Stimulated activated naive B cell treated with anti-CD40 and anti-IgM and Interleukin-4, amounts not matched to agents 10 μg/mL and 1 μg/mL and 100 μg/mL, for 72 hours (primary cell): ENCODE data around the gene UNC119.
A peak's percentile ranks its signal among the peaks of the same experiment; 100 is the strongest.

ENCODE experiments used
- ATAC-seq, 2 donors: fragments of 150-1000 bp; cut with Tn5 transposase; replicated peaks; 2 replicates each; pipeline ENCODE4 v1.10.0; 2021; ENCODE audit warnings: moderate library complexity in 1 of 2
- DNase-seq: peaks from one replicate; pipeline ENCODE4 v3.0.0; 2021
- H3K27ac Mint-ChIP-seq: one replicate; pipeline ENCODE4 v1.8.0; 2022; ENCODE audit warnings: mild to moderate bottlenecking, mixed read lengths
- H3K27me3 Mint-ChIP-seq, 2 donors: one replicate each; pipeline ENCODE4 v1.8.0; 2022; ENCODE audit warnings: mixed read lengths in 2 of 2
- H3K36me3 Mint-ChIP-seq, 2 donors: one replicate each; pipeline ENCODE4 v1.8.0; 2022; ENCODE audit warnings: mixed read lengths in 2 of 2, mild to moderate bottlenecking in 1 of 2
- H3K4me1 Mint-ChIP-seq, 2 donors: one replicate each; pipeline ENCODE4 v1.8.0; 2022; ENCODE audit warnings: mixed read lengths in 2 of 2, mild to moderate bottlenecking in 1 of 2
- H3K4me3 Mint-ChIP-seq, 2 donors: one replicate each; pipeline ENCODE4 v1.8.0; 2022; ENCODE audit warnings: mild to moderate bottlenecking in 2 of 2, mixed read lengths in 2 of 2, moderate library complexity in 1 of 2
- H3K9me3 Mint-ChIP-seq, 2 donors: one replicate each; pipeline ENCODE4 v1.8.0; 2022; ENCODE audit warnings: mixed read lengths in 2 of 2, mild to moderate bottlenecking in 1 of 2

The UNC119 gene

GRCh38 chr17:28563475-28563874 lies 11.1 kb upstream of the UNC119 start:
- no peaks in the 10 kb centered on the region for H3K27me3 Mint-ChIP-seq
- H3K36me3 Mint-ChIP-seq: peaks cover 26 to 34% of the 10 kb centered on the region in 2 donors
- peaks cover 0 to 2% of the 10 kb centered on the region in 2 donors for H3K9me3 Mint-ChIP-seq
- no peak for ATAC-seq
- no peak overlapping the region for H3K4me3 Mint-ChIP-seq
- H3K27ac Mint-ChIP-seq: no peak overlapping the region
- H3K4me1 Mint-ChIP-seq: peaks cover 16 to 22% of the 10 kb centered on the region in 2 donors
- no peak for DNase-seq

GRCh38 chr17:28555022-28555421 lies 2.6 kb upstream of the UNC119 start:
- Mint-ChIP-seq H3K9me3 (no peaks in the 10 kb centered on the region), H3K4me3 (no peak overlapping the region), H3K4me1 (peaks cover 35 to 36% of the 10 kb centered on the region in 2 donors), H3K36me3 (peaks cover 48 to 58% of the 10 kb centered on the region in 2 donors), H3K27ac (no peak overlapping the region), H3K27me3 (no peaks in the 10 kb centered on the region)
- DNase-seq (no peak), ATAC-seq (no peak)

GRCh38 chr17:28554565-28554964 lies 2.1 kb upstream of the UNC119 start:
- H3K27ac Mint-ChIP-seq: peak overlapping the region; percentile 57
- ATAC-seq (no peak), DNase-seq (no peak)
- no peak overlapping the region for H3K4me3 Mint-ChIP-seq
- peaks cover 43 to 53% of the 10 kb centered on the region in 2 donors for H3K36me3 Mint-ChIP-seq
- H3K9me3 Mint-ChIP-seq: no peaks in the 10 kb centered on the region
- no peaks in the 10 kb centered on the region for H3K27me3 Mint-ChIP-seq
- peaks cover 38 to 41% of the 10 kb centered on the region in 2 donors for H3K4me1 Mint-ChIP-seq

GRCh38 chr17:28553000-28553505 lies 629 bp upstream of the UNC119 start:
- Mint-ChIP-seq H3K9me3 (no peaks in the 10 kb centered on the region), H3K4me1 (peaks cover 50 to 56% of the 10 kb centered on the region in 2 donors), H3K4me3 (peak overlapping the region; percentile 89 to 99), H3K27ac (peak overlapping the region; percentile 66), H3K27me3 (no peaks in the 10 kb centered on the region), H3K36me3 (peaks cover 37 to 54% of the 10 kb centered on the region in 2 donors)
- DNase-seq (no peak), ATAC-seq (no peak)

GRCh38 chr17:28551421-28552175 lies 826 bp downstream of the UNC119 start:
- Mint-ChIP-seq H3K36me3 (peaks cover 25 to 52% of the 10 kb centered on the region in 2 donors), H3K27ac (peak overlapping the region; percentile 86), H3K4me1 (peaks cover 56 to 64% of the 10 kb centered on the region in 2 donors), H3K4me3 (peak overlapping the region; percentile 89 to 99), H3K27me3 (no peaks in the 10 kb centered on the region), H3K9me3 (no peaks in the 10 kb centered on the region)
- ATAC-seq (no peak), DNase-seq (no peak)

- Mint-ChIP-seq H3K27me3 (no peaks in the 10 kb centered on the region), H3K9me3 (no peaks in the 10 kb centered on the region), H3K27ac (no peak overlapping the region), H3K4me3 (peak overlapping the region in 1 of 2 donors; percentile 99), H3K36me3 (peaks cover 18 to 49% of the 10 kb centered on the region in 2 donors), H3K4me1 (peaks cover 56 to 65% of the 10 kb centered on the region in 2 donors)
- DNase-seq (no peak), ATAC-seq (no peak)
Observed at GRCh38 chr17:28550858-28551257, 1.6 kb downstream of the UNC119 start.

GRCh38 chr17:28549236-28550132 lies 2.9 kb downstream of the UNC119 start:
- no peaks in the 10 kb centered on the region for H3K27me3 Mint-ChIP-seq
- H3K4me3 Mint-ChIP-seq: peak overlapping the region; percentile 18 to 52
- H3K9me3 Mint-ChIP-seq: no peaks in the 10 kb centered on the region
- DNase-seq: peak; percentile 75
- peaks cover 59 to 70% of the 10 kb centered on the region in 2 donors for H3K4me1 Mint-ChIP-seq
- H3K36me3 Mint-ChIP-seq: peaks cover 16 to 49% of the 10 kb centered on the region in 2 donors
- peak overlapping the region; percentile 92 for H3K27ac Mint-ChIP-seq
- peak; percentile 81 for ATAC-seq

GRCh38 chr17:28548417-28549130 lies 3.9 kb downstream of the UNC119 start:
- H3K4me3 Mint-ChIP-seq: peak overlapping the region; percentile 51 to 69

GRCh38 chr17:28547623-28548416 lies 4.6 kb downstream of the UNC119 start:
- Mint-ChIP-seq H3K9me3 (no peaks in the 10 kb centered on the region), H3K4me3 (peak overlapping the region; percentile 51 to 72), H3K27ac (peak overlapping the region; percentile 92), H3K27me3 (no peaks in the 10 kb centered on the region), H3K4me1 (peaks cover 55 to 57% of the 10 kb centered on the region in 2 donors), H3K36me3 (peaks cover 6 to 33% of the 10 kb centered on the region in 2 donors)
- DNase-seq (peak; percentile 59), ATAC-seq (peak; percentile 49 to 55)

More at GRCh38 chr17:28548417-28549130, 3.9 kb downstream of the UNC119 start:
- DNase-seq (no peak), ATAC-seq (no peak)
- H3K36me3 Mint-ChIP-seq: peaks cover 10 to 40% of the 10 kb centered on the region in 2 donors
- peak overlapping the region; percentile 92 for H3K27ac Mint-ChIP-seq
- H3K27me3 Mint-ChIP-seq: no peaks in the 10 kb centered on the region
- no peaks in the 10 kb centered on the region for H3K9me3 Mint-ChIP-seq
- H3K4me1 Mint-ChIP-seq: peaks cover 59 to 65% of the 10 kb centered on the region in 2 donors

GRCh38 chr17:28547096-28547622 lies 5.3 kb downstream of the UNC119 start:
- no peaks in the 10 kb centered on the region for H3K27me3 Mint-ChIP-seq
- peaks cover 52 to 54% of the 10 kb centered on the region in 2 donors for H3K4me1 Mint-ChIP-seq
- ATAC-seq: no peak
- peaks cover 6 to 30% of the 10 kb centered on the region in 2 donors for H3K36me3 Mint-ChIP-seq
- no peaks in the 10 kb centered on the region for H3K9me3 Mint-ChIP-seq
- no peak for DNase-seq
- peak overlapping the region; percentile 92 for H3K27ac Mint-ChIP-seq
- H3K4me3 Mint-ChIP-seq: peak overlapping the region; percentile 51 to 72

GRCh38 chr17:28545787-28546415 lies 6.5 kb downstream of the UNC119 start:
- ATAC-seq (no peak), DNase-seq (no peak)
- Mint-ChIP-seq H3K27me3 (no peaks in the 10 kb centered on the region), H3K9me3 (no peaks in the 10 kb centered on the region), H3K4me3 (no peak overlapping the region), H3K4me1 (peaks cover 42% of the 10 kb centered on the region in 2 donors), H3K36me3 (peaks cover 6 to 27% of the 10 kb centered on the region in 2 donors), H3K27ac (no peak overlapping the region)

- no peaks in the 10 kb centered on the region for H3K27me3 Mint-ChIP-seq
- peaks cover 34% of the 10 kb centered on the region in 2 donors for H3K4me1 Mint-ChIP-seq
- DNase-seq (no peak), ATAC-seq (no peak)
- H3K4me3 Mint-ChIP-seq: no peak overlapping the region
- H3K27ac Mint-ChIP-seq: no peak overlapping the region
- peaks cover 6 to 27% of the 10 kb centered on the region in 2 donors for H3K36me3 Mint-ChIP-seq
- no peaks in the 10 kb centered on the region for H3K9me3 Mint-ChIP-seq
Observed at GRCh38 chr17:28545141-28545503, 7.3 kb downstream of the UNC119 start.
